ENCODE data around the gene MESD.
A peak's percentile ranks its signal among the peaks of the same experiment; 100 is the strongest.

MESD gene

DNA sequence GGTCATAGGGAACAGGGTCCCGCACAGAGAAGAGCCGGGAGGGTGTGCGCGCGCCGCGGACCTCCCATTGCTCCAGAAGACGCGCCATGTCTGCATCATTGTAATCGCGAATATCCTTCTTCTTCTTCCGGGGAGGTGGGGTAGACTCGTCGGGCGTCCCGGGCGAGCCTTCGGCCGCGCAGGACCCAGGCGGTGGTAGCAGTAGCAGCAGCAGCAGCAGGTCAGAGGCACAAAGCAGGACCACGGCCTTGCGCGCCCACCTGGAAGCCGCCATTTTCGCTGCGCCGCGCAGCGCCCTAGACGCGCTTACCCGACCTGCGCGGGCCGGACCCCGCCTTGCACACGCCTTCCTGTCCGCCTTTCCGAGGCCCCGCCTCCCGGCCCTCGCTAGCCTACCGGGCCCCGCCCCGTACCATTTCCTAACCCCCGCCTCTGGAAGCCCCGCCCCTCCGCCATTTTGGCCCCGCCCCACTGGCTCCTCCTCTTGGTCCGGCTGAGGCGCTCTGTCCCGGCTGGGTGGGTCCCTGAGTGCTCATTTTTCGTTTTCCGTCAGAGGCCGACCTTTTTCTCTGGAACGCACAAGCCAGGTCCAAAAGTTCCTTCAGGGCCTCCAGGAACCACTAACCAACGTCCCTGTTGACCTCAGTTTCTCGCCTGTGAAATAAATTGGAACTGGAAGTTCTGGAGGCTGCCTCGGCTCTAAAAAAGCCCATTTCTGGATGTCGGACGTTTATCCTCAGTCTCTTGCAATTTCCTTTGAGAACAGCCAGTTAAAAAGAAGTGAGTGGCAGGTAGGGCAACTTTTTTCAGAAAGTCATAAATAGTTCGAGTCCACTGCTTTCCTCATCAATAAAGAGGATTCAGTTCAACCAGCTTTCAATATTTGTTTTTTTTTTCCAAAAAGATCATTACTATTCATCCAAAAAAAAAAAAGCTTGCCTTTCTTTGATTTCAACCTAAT, at the start of gene MESD:
TSS of gene MESD (minus strand) at position 302 of the 961 bp plus-strand sequence. CDS start at position 274, 28 bp downstream.
- peak; percentile 98 for DNase-seq

DNA sequence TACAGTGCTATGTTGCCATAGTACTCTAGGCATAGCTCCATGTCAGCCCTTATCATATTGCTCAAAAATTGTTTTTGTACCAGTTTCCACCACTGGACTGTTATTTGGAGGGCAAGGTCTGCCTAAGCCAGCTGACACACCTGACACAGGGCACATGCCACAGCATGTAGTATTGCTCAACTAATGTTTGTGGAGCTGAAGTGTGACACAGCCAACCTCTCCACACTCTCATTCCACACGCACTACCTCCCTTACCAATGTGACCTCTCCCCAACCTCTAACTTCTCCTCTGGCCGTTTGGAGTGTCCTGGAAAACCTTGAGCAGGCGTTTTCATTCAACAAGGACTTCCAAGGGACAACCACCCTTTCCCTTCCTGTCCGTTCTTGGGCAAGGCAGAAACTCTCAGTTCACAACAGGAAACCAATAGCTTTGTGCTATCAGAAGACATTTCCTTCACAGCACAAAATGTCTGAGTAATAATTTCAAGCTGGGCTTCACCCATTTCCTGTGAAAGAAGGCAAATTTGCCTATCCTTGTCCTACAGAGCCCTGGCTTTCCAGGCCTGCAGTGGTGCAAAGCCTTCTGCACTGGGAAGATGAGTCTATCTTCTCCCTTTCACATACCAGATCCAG, 49.5 kb upstream of the MESD start:
- peak; percentile 15 for DNase-seq

DNA sequence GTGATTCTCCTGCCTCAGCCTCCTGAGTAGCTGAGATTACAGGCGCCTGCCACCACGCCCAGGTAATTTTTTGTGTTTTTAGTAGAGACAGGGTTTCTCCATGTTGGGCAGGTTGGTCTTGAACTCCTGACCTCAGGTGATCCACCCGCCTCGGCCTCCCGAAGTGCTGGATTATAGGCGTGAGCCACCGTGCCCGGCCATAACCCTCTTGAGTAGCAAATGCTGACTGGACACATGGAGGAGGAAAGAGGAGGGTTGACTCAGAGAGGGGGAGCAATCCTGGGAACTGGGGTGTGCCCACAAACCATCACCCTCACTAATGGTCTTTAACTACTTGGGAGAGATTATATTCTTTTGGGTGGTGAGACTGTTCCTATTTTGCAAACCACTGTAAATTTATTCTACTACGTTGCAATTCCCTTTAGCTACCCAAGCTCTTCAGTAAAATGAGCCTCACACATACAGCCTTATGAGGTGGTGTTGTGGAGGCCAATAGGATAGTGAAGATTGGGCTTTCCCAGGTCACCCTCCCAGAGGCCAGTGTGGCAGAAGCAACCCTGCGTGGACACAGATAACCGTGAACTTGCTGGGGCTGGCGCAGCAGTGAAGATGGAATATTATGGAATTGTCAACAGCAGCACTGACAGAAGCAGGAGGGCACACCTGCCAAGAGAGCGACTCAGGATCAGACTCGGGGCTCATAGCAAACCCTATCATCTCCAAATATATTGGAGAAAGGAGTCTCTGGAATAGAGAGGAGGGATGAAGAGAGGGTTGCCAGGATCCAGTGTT, 48.5 kb upstream of the MESD start:
- no peak for DNase-seq

DNA sequence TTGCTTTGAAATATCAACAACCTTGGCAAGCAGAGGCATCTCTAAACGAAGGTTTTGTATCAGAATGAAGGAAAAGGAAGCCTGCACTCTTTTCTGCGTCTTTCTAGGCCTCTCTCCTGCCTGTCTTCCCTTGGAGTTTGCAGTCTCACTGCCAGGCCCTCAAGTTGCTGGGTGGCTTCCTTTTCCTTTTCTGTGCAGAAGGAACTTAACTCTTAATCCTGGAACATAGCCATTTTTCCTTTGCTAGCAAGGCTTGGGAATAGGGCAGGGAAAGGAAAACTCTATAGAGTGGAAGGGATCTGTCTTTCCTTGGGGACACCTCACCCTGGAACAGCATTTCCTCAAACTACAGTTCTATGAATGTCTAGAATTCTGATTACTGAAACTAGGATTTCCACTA, 43.9 kb upstream of the MESD start:
- no peak for DNase-seq

GRCh38 chr15:81032818-81033217, 43.2 kb upstream of the MESD start:
- no peak for DNase-seq

GRCh38 chr15:81032355-81032754, 42.7 kb upstream of the MESD start:
- no peak for DNase-seq

GRCh38 chr15:81031203-81031602, 41.6 kb upstream of the MESD start:
- DNase-seq, result no peak

- no peak for DNase-seq
These were observed 40.7 kb upstream of the MESD start for GRCh38 chr15:81030301-81030750.

DNA sequence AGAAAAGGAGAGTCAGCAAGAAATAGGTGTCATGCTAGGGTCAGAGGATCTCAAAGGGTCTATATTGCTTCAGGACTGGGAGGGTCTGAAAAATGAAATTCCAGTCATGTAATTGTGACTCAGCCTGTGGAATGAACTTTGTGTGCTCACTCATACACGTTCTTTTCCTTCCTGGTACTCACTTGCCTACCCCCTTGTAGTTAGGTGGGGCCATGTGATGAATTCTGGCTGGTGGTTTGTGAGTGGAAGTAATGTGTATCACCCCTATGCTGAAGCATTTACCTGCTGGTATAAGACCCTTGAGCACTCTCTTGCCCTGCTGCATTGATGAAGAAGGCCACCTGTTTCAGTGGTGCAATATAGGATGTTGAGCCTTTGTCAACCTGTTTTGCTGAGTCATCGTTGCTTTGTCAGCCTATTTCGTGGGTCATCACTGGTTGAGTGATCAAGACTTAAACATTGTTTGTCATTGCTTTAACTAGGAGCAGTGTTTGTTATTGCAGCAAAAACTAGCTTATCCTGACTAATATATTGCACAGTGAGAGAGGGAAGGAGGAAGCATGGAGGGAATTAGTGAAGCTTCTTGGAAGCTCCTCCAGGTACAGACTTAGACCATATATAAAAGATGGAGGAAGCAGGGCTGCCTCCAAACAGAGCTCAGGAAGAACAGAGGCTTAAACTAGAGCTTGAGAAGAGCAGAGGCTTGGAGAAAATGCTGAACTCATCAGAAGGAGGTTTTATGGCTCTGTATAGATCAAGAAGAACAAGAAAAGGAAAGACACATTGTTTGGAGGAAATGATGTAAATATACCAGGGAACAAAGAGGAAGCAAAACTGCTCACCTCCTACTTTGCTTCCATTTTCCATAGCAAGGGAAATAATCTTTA, 40.0 kb upstream of the MESD start:
- peak; percentile 17 for DNase-seq

DNA sequence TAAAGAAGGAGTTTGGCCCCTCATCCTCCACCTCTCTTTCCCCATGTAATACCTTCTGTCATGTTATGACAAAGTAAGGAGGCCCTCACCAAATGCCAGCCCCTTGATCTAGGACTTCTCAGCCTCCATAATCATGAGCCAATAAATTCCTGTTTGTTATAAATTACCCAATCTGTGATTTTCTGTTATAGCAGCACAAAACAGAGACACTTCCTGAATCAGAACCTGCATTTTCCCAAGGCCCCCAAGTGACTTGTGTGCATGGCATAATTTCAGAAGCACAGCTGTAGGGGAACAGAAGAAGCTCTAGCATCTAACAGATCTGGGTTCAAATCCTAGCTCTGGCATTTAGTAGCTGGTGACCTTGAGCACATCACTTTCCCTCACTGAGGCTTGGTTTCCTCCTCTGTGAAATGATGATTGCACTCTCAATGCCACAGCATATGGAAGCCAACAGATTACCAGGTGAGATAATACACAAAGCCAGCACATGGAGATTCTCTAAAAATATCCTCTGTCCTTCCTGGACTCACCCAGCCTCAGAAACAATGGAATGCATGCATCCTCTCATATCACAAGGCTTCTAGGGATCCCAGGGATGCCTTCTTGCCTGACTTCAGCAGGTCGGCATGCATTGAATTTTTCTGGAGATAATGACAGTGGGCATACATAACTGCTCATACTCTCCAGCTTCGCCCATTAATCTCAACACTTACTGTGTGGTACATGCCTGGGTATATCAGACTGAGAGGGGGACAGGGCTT, 37.4 kb upstream of the MESD start:
- DNase-seq, result no peak

DNA sequence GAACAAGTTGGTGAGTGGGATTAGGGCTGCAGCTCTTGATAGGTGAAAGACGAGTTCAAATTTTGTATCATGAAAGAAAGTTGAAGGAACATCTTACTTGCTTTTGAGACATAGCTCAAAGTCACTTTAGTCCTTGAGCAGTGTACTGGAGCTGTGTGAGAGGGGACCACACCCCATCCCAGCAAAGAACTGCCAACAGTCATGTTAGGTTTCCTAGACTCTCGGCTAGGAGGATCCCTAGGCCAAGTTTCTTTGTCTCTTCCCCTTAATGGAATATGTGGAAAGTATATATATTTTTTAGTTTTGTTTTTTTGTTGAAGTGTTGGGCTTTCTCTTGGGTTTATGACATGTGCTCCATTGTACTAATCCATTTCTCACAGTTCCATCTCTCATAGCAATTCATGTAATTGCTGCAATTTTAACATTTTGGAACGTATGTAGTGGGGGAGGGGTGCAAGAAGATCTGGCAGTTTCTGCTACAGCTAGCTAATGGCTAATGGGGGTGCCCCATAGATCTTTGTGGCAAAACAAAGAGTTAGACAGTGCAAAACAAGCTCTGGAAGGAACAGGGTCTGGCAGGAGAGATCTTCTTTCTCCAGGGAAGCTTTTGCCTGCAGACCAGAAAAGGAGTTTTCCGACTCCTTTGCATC, 36.2 kb upstream of the MESD start:
- DNase-seq, result no peak

DNA sequence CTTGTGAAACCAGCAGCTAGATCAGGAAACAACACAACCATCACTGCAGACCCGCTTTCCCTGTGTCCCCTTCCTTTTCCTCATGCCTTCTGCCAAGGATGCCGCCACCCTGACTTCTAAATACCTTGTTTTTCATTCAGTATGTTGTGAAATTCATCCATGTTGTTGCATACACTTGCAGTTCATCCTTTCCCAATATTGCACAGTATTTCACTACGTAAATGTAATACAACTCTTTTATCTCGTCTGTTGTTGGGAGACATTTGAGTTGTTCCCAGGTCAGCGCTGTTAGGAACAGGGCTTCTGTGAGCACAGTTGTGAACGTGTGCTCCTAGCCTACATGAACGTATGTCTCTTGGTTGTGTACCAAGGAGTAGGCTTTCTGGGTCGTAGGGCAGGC, 35.3 kb upstream of the MESD start:
- DNase-seq, result no peak

GRCh38 chr15:81024265-81024872, 34.8 kb upstream of the MESD start:
- no peak for DNase-seq

DNA sequence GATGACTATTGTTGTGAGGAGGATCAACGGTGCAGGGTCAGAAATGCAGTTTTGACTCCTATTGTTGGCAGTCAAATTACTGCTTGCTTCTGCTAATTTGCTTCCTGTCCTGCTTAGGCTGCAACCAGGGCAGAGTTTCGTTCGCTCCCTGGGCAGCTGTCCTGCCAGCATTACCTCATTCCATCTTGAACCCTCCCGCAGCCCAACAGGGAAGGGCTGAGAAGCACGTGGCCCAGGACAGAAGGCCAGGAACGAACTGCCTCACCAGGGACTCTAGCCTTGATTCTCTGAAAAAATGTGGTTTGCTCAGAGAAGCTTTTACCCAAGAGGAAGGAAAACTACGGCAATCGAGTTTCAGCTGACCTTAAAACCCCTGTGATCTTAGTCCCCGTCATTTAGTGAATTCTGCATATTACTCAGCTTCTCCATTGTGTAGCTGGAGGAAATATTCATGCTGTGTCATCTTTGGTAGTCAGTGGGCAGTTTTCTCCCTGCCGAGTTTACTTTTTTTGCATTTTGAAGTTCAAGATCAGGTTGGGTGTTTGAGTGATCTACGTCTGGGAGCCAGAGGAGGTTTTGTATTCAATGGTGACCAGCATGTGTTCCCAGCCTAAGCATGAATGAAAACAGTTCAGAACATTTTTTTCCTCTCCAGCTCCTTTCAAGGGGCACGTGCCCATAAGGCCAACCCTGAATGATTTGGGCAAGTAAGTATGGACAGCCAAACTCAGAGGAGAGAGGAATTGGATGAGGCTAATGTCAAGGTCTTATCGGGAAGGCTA, 34.1 kb upstream of the MESD start:
- peak; percentile 40 for DNase-seq

- DNase-seq, result no peak
These were observed 31.7 kb upstream of the MESD start for GRCh38 chr15:81021321-81021720.

- no peak for DNase-seq
These were observed 28.6 kb upstream of the MESD start for GRCh38 chr15:81018197-81018596.

DNA sequence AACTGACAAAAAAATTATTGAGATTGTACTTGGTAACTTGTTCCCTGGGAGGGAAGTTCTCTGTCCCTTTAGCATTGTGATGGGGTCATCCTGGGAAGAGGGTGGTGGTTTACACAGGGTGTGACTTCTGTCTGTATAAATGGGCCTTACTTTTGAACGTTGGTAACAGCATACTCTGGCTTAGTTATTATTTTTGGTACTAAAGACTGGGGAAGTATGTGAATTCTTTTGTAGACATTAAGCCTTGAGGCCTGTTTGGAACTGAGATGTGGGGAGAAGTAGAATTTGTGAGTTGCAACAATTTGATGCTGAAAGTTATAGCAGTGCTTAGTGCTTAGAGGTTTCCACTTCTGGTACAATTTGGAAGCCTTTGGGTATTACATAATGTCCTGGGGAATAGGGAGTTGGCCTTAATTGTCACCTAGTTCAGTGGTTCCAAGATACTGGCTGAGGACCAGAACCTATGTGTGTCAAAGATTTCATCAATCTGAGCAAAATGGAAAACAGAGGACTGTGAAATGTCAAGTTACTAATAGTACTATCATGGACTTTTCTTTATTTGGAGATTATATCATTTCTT, 27.0 kb upstream of the MESD start:
- no peak for DNase-seq

DNA sequence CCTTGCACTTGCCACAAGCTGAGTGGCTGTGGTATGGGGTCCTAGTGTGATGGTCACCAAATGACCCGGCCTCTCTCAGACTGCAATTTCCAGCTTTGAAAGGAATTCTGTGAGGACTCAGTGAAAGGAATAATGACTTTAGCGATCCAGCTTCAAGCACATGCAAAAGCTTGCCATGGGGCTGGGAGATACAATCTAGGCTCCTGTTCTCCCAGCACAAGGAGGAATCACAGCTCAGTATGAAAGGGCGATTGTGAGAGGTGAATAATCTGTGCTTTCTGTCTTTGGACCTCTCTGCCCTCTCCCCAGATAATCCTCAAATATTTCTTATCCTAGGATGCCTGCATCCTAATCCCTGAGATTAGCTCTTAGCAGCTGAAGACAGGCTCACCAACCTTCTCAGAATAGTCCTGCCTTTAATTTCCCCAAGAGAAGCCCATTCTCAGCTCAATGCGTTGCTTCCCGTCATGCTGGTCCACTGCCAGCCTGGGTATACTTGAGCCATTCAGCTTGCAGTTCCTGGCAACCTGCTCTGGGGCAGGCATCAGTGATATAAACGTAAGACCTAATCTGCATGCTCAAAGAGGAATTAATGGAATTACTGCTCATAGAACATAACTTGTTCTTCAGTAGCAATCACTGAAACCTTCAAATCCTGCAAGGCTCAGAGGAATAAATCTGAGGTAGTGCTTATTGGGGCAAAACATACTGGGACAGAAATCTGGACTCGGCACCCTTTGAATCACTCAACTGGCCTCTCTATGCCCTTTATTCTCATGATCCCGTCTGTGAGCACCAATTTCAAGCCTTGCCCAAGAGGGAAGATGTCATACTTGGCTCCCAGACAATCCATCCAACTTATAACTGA, 26.2 kb upstream of the MESD start:
- DNase-seq, result no peak
